Naive thymus-derived CD4-positive, alpha-beta T cell (primary cell): ENCODE results near the gene SCGN. TPM values are rescaled to one million over a fixed set of nuclear protein-coding genes. Genes with fewer than 3 reads are reported as not detected.

Experiments
- ATAC-seq: fragments of 150-1000 bp; cut with Tn5 transposase; 2 replicates; pipeline ENCODE4 v1.10.0; 2021; ENCODE audit warnings: mild to moderate bottlenecking, moderate library complexity
- CTCF ChIA-PET: fragments of 350-600 bp; sonication (Branson Sonifier 250); formaldehyde crosslinking; loops from one replicate; lab custom pipeline; 2021; ENCODE audit warnings: antibody characterized with exemption; lab: Charles Lee
- POLR2A ChIA-PET: fragments of 350-600 bp; sonication (Branson Sonifier 250); formaldehyde crosslinking; loops from one replicate; lab custom pipeline; 2021; ENCODE audit warnings: antibody characterized with exemption, inconsistent platforms; lab: Charles Lee
- DNase-seq, 9 donors: peaks; one replicate each; pipeline versions ENCODE4 v3.0.0 to v3.0.0-alpha.2; 2020 to 2022; ENCODE audit warnings: mixed read lengths in 1 of 9
- H3K27ac ChIP-seq: one replicate; pipeline ENCODE4 v1.7.0; 2013; ENCODE audit warnings: mild to moderate bottlenecking, low read depth, low read length, moderate library complexity
- H3K27me3 ChIP-seq, 2 donors: one replicate each; pipeline ENCODE4 v1.7.0; 2013; ENCODE audit warnings: low read length in 2 of 2, mild to moderate bottlenecking in 2 of 2, moderate library complexity in 2 of 2; ENCODE audit not compliant: control insufficient read depth in 2 of 2, insufficient read depth in 2 of 2
- H3K36me3 ChIP-seq, 3 experiments: 1 replicate in 2 of 3; 2 replicates in 1 of 3; pipeline ENCODE4 v1.7.0; 2013; ENCODE audit warnings: low read length in 3 of 3, mild to moderate bottlenecking in 3 of 3, moderate library complexity in 1 of 3; ENCODE audit not compliant: insufficient read depth in 3 of 3, control insufficient read depth in 2 of 3
- H3K4me1 ChIP-seq, 2 donors: one replicate each; pipeline ENCODE4 v1.7.0; 2013; ENCODE audit warnings: low read length in 2 of 2, mild to moderate bottlenecking in 2 of 2, moderate library complexity in 1 of 2; ENCODE audit not compliant: control insufficient read depth in 2 of 2, insufficient read depth in 2 of 2
- H3K4me3 ChIP-seq: 2 replicates; pipeline ENCODE4 v1.7.0; 2013; ENCODE audit warnings: mild to moderate bottlenecking, low read length
- H3K9me3 ChIP-seq, 3 experiments: 1 replicate in 2 of 3; 2 replicates in 1 of 3; pipeline ENCODE4 v1.7.0; 2013; ENCODE audit warnings: low read length in 3 of 3; ENCODE audit not compliant: control insufficient read depth in 2 of 3
- H3K27ac Mint-ChIP-seq, 9 donors: one replicate each; pipeline ENCODE4 v1.8.0; 2020 to 2022; ENCODE audit warnings: mixed read lengths in 9 of 9, mild to moderate bottlenecking in 8 of 9, moderate library complexity in 5 of 9, inconsistent platforms in 2 of 9
- H3K27me3 Mint-ChIP-seq, 5 donors: one replicate each; pipeline ENCODE4 v1.8.0; 2021 to 2022; ENCODE audit warnings: mixed read lengths in 5 of 5, mild to moderate bottlenecking in 1 of 5
- H3K36me3 Mint-ChIP-seq, 5 donors: one replicate each; pipeline ENCODE4 v1.8.0; 2020 to 2022; ENCODE audit warnings: mixed read lengths in 5 of 5, mild to moderate bottlenecking in 3 of 5, inconsistent platforms in 1 of 5
- H3K4me1 Mint-ChIP-seq, 7 donors: one replicate each; pipeline ENCODE4 v1.8.0; 2020 to 2022; ENCODE audit warnings: mixed read lengths in 7 of 7, mild to moderate bottlenecking in 3 of 7, inconsistent platforms in 1 of 7
- H3K4me3 Mint-ChIP-seq, 10 donors: one replicate each; pipeline ENCODE4 v1.8.0; 2020 to 2022; ENCODE audit warnings: mild to moderate bottlenecking in 10 of 10, mixed read lengths in 10 of 10, moderate library complexity in 6 of 10, inconsistent platforms in 2 of 10
- H3K9me3 Mint-ChIP-seq, 11 donors: one replicate each; pipeline ENCODE4 v1.8.0; 2020 to 2022; ENCODE audit warnings: mixed read lengths in 11 of 11, mild to moderate bottlenecking in 4 of 11, inconsistent platforms in 1 of 11, moderate library complexity in 1 of 11
- intact Hi-C, 2 donors: fragments of 100-400 bp; cut with micrococcal nuclease; formaldehyde crosslinking; loops; one replicate each; pipeline ENCODE4 v1.15.1; 2023
- polyA plus RNA-seq, 2 donors: library from polyadenylated mRNA; unstranded; fragments of 300-500 nt; fragmentation: Illumina TruSeq; gene quantifications; one replicate each; pipeline ENCODE4 v1.2.3, GENCODE V29; 2021
- total RNA-seq, 6 experiments: library from RNA in 5 of 6; stranded (reverse) in 5 of 6; gene quantifications; 1 replicate in 5 of 6; 2 replicates in 1 of 6; pipeline ENCODE4 v1.2.3 and lab custom pipeline; 2021 to 2026

Gene SCGN
- total and polyA plus RNA-seq, 7 experiments from 2014 or later: not detected

DNA sequence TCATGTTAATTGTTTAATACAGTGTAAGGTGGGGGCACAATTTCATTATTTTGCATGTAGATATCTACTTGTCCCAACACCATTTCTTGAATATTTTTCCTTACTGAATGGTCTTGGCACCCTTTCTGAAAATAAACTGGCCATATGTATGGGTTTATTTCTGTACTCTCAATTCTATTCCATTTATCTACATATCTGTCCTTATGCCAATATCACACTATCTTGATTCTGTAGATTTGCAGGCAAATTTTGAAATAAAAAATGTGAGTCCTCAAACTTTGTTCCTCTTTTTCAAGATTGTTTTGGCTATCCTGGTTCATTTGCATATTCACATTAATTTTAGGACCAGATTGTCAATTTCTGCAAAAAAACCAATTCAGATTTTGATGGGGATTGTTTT, 34.8 kb downstream of the SCGN start:
- Mint-ChIP-seq H3K4me3 (no peak overlapping the region), H3K9me3 (peaks cover 0 to 4% (median 0%) of the 10 kb centered on the region in 11 donors), H3K27me3 (peaks cover 19 to 42% (median 31%) of the 10 kb centered on the region in 5 donors), H3K4me1 (no peaks in the 10 kb centered on the region), H3K27ac (no peak overlapping the region), H3K36me3 (no peaks in the 10 kb centered on the region)
- ATAC-seq (no peak), DNase-seq (no peak)
- ChIA-PET POLR2A (no interaction called here), CTCF (no interaction called here)
- intact Hi-C loops: no loop called here
- H3K4me1 ChIP-seq: no peaks in the 10 kb centered on the region
- H3K27ac ChIP-seq: no peak overlapping the region
- H3K27me3 ChIP-seq: peaks cover 0 to 4% of the 10 kb centered on the region in 2 donors
- H3K36me3 ChIP-seq: no peaks in the 10 kb centered on the region
- H3K9me3 ChIP-seq: no peaks in the 10 kb centered on the region
- no peak overlapping the region for H3K4me3 ChIP-seq

GRCh38 chr6:25689966-25690365, 38.0 kb downstream of the SCGN start:
- Histone ChIP-seq H3K27me3 (no peaks in the 10 kb centered on the region), H3K27ac (no peak overlapping the region), H3K4me3 (no peak overlapping the region), H3K4me1 (no peaks in the 10 kb centered on the region), H3K9me3 (no peaks in the 10 kb centered on the region), H3K36me3 (no peaks in the 10 kb centered on the region)
- Mint-ChIP-seq H3K27ac (no peak overlapping the region), H3K36me3 (no peaks in the 10 kb centered on the region), H3K4me1 (no peaks in the 10 kb centered on the region), H3K4me3 (no peak overlapping the region), H3K27me3 (peaks cover 18 to 46% (median 33%) of the 10 kb centered on the region in 5 donors), H3K9me3 (peaks cover 0 to 4% (median 0%) of the 10 kb centered on the region in 11 donors)
- POLR2A ChIA-PET: no interaction called here
- ATAC-seq (no peak), DNase-seq (no peak)
- intact Hi-C loops: no loop called here
- CTCF ChIA-PET: no interaction called here

DNA sequence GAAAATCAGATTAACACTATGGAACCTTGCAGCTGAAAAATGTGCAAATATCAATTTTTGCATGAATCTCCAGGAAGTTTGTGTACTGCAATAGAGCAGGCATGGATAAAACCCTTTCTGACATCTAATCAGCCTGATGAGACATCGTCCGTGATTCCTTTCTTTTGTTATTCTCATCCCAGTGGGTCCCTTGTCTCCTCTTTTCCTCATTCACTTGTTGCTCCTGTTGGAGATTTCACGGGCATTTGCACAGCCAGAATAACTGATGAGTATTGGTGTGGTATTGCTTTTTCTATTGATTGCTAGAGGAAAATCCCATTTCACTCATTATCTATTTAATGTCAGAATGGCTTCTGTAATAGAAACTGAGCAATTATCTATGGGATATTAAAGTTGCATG, 39.9 kb downstream of the SCGN start:
- no peaks in the 10 kb centered on the region for H3K27me3 ChIP-seq
- CTCF ChIA-PET: no interaction called here
- ATAC-seq (no peak), DNase-seq (no peak)
- no peaks in the 10 kb centered on the region for H3K36me3 Mint-ChIP-seq
- H3K27me3 Mint-ChIP-seq: peaks cover 22 to 42% (median 33%) of the 10 kb centered on the region in 5 donors
- H3K4me1 ChIP-seq: no peaks in the 10 kb centered on the region
- no peak overlapping the region for H3K27ac Mint-ChIP-seq
- no peak overlapping the region for H3K4me3 Mint-ChIP-seq
- H3K36me3 ChIP-seq: no peaks in the 10 kb centered on the region
- intact Hi-C loops: no loop called here
- POLR2A ChIA-PET: no interaction called here
- no peaks in the 10 kb centered on the region for H3K9me3 ChIP-seq
- no peak overlapping the region for H3K27ac ChIP-seq
- no peaks in the 10 kb centered on the region for H3K9me3 Mint-ChIP-seq
- H3K4me3 ChIP-seq: no peak overlapping the region
- no peaks in the 10 kb centered on the region for H3K4me1 Mint-ChIP-seq

GRCh38 chr6:25692472-25692871, 40.5 kb downstream of the SCGN start:
- CTCF ChIA-PET: interaction anchor here (0.6 kb wide), 1 partner anchor 20 kb away, joined by 3 read pairs; no protein-coding TSS in a partner anchor
- no peaks in the 10 kb centered on the region for H3K4me1 Mint-ChIP-seq
- Histone ChIP-seq H3K36me3 (no peaks in the 10 kb centered on the region), H3K9me3 (no peaks in the 10 kb centered on the region), H3K4me3 (no peak overlapping the region), H3K4me1 (no peaks in the 10 kb centered on the region), H3K27ac (no peak overlapping the region), H3K27me3 (no peaks in the 10 kb centered on the region)
- no peak overlapping the region for H3K27ac Mint-ChIP-seq
- H3K9me3 Mint-ChIP-seq: no peaks in the 10 kb centered on the region
- POLR2A ChIA-PET: no interaction called here
- intact Hi-C loops: no loop called here
- DNase-seq: no peak
- no peak overlapping the region for H3K4me3 Mint-ChIP-seq
- H3K27me3 Mint-ChIP-seq: peaks cover 21 to 40% (median 34%) of the 10 kb centered on the region in 5 donors
- H3K36me3 Mint-ChIP-seq: no peaks in the 10 kb centered on the region
- no peak for ATAC-seq

- H3K9me3 ChIP-seq: no peaks in the 10 kb centered on the region
- no peak for ATAC-seq
- POLR2A ChIA-PET: no interaction called here
- H3K4me3 ChIP-seq: no peak overlapping the region
- no peak overlapping the region for H3K4me3 Mint-ChIP-seq
- peaks cover 11 to 35% (median 31%) of the 10 kb centered on the region in 5 donors for H3K27me3 Mint-ChIP-seq
- H3K36me3 Mint-ChIP-seq: no peaks in the 10 kb centered on the region
- no peaks in the 10 kb centered on the region for H3K4me1 Mint-ChIP-seq
- H3K27ac ChIP-seq: no peak overlapping the region
- DNase-seq: no peak
- H3K27ac Mint-ChIP-seq: no peak overlapping the region
- CTCF ChIA-PET: no interaction called here
- intact Hi-C loops: no loop called here
- H3K4me1 ChIP-seq: no peaks in the 10 kb centered on the region
- no peaks in the 10 kb centered on the region for H3K36me3 ChIP-seq
- peaks cover 0 to 2% (median 0%) of the 10 kb centered on the region in 11 donors for H3K9me3 Mint-ChIP-seq
- no peaks in the 10 kb centered on the region for H3K27me3 ChIP-seq
Measured at GRCh38 chr6:25694366-25694765, 42.4 kb downstream of the SCGN start.

DNA sequence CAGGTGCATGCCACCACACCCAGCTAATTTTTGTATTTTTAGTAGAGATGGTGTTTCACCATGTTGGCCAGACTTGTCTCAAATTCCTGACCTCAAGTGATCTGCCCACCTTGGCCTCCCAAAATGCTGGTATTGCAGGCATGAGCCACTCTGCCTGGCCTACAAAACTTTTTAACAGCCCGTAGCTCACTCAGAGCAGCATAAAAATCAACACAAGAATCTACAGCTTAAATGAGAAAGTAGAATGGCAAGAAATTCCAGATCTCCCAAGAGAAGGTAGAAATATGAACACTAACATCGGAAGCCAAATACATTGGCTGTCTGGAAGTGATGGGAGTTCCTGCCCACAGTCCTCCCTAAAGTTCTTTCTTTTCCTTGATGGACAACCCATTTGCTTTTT, 43.7 kb downstream of the SCGN start:
- no peak for ATAC-seq
- Histone ChIP-seq H3K9me3 (no peaks in the 10 kb centered on the region), H3K36me3 (no peaks in the 10 kb centered on the region), H3K4me3 (no peak overlapping the region), H3K27me3 (no peaks in the 10 kb centered on the region), H3K4me1 (no peaks in the 10 kb centered on the region), H3K27ac (no peak overlapping the region)
- ChIA-PET CTCF (no interaction called here), POLR2A (no interaction called here)
- H3K4me1 Mint-ChIP-seq: no peaks in the 10 kb centered on the region
- H3K9me3 Mint-ChIP-seq: peaks cover 0 to 2% (median 0%) of the 10 kb centered on the region in 11 donors
- H3K36me3 Mint-ChIP-seq: no peaks in the 10 kb centered on the region
- no peak overlapping the region for H3K27ac Mint-ChIP-seq
- intact Hi-C loops: no loop called here
- H3K4me3 Mint-ChIP-seq: no peak overlapping the region
- H3K27me3 Mint-ChIP-seq: peaks cover 4 to 35% (median 22%) of the 10 kb centered on the region in 5 donors
- no peak for DNase-seq

- Mint-ChIP-seq H3K9me3 (peaks cover 0 to 2% (median 0%) of the 10 kb centered on the region in 11 donors), H3K36me3 (no peaks in the 10 kb centered on the region), H3K4me3 (no peak overlapping the region), H3K4me1 (no peaks in the 10 kb centered on the region), H3K27me3 (peaks cover 4 to 23% (median 18%) of the 10 kb centered on the region in 5 donors), H3K27ac (no peak overlapping the region)
- ATAC-seq: no peak
- Histone ChIP-seq H3K4me3 (no peak overlapping the region), H3K36me3 (no peaks in the 10 kb centered on the region), H3K9me3 (no peaks in the 10 kb centered on the region), H3K27me3 (no peaks in the 10 kb centered on the region), H3K4me1 (no peaks in the 10 kb centered on the region), H3K27ac (no peak overlapping the region)
- POLR2A ChIA-PET: no interaction called here
- intact Hi-C loops: no loop called here
- CTCF ChIA-PET: interaction anchor here (0.6 kb wide), 1 partner anchor 20 kb away, joined by 4 read pairs; no protein-coding TSS in a partner anchor
- DNase-seq: no peak
Measured at GRCh38 chr6:25697537-25698340, 45.7 kb downstream of the SCGN start.
